Gastrocnemius medialis (tissue), 4 donors: ENCODE data around the gene TMEM126A.

Experiments
- POLR2A ChIP-seq, 2 donors: fragments of 450-650 bp; IDR thresholded peaks; one replicate each; pipeline ENCODE4 v1.6.1; 2017; ENCODE audit warnings: antibody characterized with exemption in 2 of 2, mild to moderate bottlenecking in 2 of 2, moderate library complexity in 2 of 2
- TF ChIP-seq, protein P1 (sequence below), 5 experiments: fragments of 450-650 bp in 3 of 5; fragments of 200-600 bp in 2 of 5; sonication (generic) in 2 of 5; IDR thresholded peaks in 4 of 5; conservative IDR thresholded peaks in 1 of 5; 1 replicate in 4 of 5; 2 replicates in 1 of 5; pipeline ENCODE4 v1.5.1; 2016 to 2019; ENCODE audit warnings: antibody characterized with exemption in 5 of 5, mild to moderate bottlenecking in 3 of 5, moderate library complexity in 3 of 5

DNA sequence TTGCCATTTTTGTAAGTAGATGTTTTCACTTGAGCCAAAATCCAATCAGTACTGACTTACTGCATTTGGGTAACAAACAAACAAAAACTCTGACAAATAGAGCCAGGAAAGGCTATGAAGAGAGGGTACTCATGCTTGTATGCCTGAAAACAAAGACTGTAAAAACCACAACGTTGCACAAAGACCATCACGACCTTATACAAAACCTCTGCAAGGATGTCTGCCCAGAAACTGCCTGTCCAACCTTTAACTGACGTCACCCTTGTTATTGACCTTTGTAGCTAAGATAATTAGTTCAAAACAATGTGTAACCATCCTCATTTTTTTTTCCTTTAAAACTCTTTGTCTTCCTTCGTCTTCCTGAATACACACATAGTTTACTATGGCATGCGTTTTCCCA, 18.0 kb downstream of the TMEM126A start:
- TF ChIP-seq, protein P1, sequence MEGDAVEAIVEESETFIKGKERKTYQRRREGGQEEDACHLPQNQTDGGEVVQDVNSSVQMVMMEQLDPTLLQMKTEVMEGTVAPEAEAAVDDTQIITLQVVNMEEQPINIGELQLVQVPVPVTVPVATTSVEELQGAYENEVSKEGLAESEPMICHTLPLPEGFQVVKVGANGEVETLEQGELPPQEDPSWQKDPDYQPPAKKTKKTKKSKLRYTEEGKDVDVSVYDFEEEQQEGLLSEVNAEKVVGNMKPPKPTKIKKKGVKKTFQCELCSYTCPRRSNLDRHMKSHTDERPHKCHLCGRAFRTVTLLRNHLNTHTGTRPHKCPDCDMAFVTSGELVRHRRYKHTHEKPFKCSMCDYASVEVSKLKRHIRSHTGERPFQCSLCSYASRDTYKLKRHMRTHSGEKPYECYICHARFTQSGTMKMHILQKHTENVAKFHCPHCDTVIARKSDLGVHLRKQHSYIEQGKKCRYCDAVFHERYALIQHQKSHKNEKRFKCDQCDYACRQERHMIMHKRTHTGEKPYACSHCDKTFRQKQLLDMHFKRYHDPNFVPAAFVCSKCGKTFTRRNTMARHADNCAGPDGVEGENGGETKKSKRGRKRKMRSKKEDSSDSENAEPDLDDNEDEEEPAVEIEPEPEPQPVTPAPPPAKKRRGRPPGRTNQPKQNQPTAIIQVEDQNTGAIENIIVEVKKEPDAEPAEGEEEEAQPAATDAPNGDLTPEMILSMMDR (IDR thresholded peaks at IDR 0.05 in 4 of 5, conservative IDR thresholded peaks at IDR 0.05 in 1 of 5), result no peak
- no peak for TF ChIP-seq POLR2A (IDR thresholded peaks at IDR 0.05)
